Measurements from ENCODE around the gene SH3GL1.

SH3GL1 gene

DNA sequence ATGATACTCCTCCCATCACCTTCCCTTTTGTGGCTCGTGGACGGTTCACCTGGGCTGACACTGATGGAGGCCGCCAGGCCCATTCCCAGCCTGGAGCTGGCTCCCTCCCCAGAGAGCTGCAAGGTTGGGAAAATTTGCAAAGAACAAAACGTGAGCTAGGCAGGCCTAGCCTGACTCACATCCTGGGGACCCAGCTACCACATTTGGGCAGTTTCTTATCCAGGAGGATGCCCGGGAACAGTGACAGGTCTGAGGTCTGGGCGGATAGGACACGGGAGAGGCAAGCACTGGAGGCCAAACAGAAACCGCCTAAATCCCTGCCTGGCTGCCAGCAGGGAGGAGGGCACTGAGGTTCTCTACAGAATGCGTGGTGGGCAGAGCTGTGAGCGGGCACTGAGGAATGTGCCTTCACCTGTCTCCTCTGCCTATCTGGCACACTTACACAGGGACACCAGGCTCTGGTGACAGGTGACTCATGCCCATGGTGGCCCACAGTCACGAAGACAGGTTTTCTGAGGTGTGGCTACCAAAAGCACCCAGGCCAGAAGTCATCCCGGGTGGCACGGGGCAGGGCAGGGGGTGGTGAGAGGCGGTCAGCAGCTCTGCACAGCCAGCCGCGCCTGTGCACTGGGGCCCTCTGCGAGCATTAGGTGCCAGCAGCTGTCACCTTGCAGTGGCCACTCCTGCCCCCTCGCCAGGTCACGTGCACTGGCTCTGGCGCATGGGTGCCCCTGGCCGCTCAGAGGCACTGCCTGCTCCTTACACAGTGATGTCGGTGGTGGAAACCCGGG is 23.2 kb downstream of the SH3GL1 start:
- peak overlapping the region; percentile 16 for H3K9ac ChIP-seq (ENCODE audit: low read depth, low read length)
- peaks cover 82% of the 10 kb centered on the region for H3K4me1 ChIP-seq (ENCODE audit: control insufficient read depth, insufficient read depth, low read length)
- no peak overlapping the region for H3K4me3 ChIP-seq (ENCODE audit: low read length)

DNA sequence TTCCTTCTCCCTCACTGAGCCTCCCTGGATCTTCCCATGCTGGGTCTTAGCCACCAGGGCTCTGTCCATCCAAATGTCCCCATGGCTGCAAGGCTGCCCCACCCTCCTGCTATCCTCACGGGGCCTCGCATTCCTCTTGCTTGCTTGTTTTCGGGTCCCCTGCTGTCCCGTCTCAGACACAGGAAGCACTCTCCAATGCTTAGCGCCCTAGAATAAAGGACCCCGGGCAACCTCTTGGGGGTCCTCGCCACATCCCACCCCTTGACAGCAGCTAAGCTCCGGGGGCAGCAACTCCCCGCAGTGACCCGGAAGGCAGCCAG is 23.7 kb downstream of the SH3GL1 start:
- peaks cover 88% of the 10 kb centered on the region for H3K4me1 ChIP-seq (ENCODE audit: control insufficient read depth, insufficient read depth, low read length)
- H3K9ac ChIP-seq (ENCODE audit: low read depth, low read length), result peak overlapping the region; percentile 16
- no peaks in the 10 kb centered on the region for H3K27me3 ChIP-seq (ENCODE audit: control insufficient read depth, insufficient read depth, low read length)
- H3K36me3 ChIP-seq (ENCODE audit: insufficient read depth, low read length), result peaks cover 10% of the 10 kb centered on the region
- H3K4me3 ChIP-seq (ENCODE audit: low read length), result no peak overlapping the region
- peak overlapping the region; percentile 41 for H3K4me2 ChIP-seq (ENCODE audit: low read length)
- no peaks in the 10 kb centered on the region for H3K9me3 ChIP-seq (replicated peaks; ENCODE audit: low read length)

More for the DNA sequence above, 23.2 kb downstream of the SH3GL1 start:
- H3K9me3 ChIP-seq (replicated peaks; ENCODE audit: low read length), result no peaks in the 10 kb centered on the region
- H3K27me3 ChIP-seq (ENCODE audit: control insufficient read depth, insufficient read depth, low read length), result no peaks in the 10 kb centered on the region
- peak overlapping the region; percentile 41 for H3K4me2 ChIP-seq (ENCODE audit: low read length)
- peaks cover 10% of the 10 kb centered on the region for H3K36me3 ChIP-seq (ENCODE audit: insufficient read depth, low read length)

DNA sequence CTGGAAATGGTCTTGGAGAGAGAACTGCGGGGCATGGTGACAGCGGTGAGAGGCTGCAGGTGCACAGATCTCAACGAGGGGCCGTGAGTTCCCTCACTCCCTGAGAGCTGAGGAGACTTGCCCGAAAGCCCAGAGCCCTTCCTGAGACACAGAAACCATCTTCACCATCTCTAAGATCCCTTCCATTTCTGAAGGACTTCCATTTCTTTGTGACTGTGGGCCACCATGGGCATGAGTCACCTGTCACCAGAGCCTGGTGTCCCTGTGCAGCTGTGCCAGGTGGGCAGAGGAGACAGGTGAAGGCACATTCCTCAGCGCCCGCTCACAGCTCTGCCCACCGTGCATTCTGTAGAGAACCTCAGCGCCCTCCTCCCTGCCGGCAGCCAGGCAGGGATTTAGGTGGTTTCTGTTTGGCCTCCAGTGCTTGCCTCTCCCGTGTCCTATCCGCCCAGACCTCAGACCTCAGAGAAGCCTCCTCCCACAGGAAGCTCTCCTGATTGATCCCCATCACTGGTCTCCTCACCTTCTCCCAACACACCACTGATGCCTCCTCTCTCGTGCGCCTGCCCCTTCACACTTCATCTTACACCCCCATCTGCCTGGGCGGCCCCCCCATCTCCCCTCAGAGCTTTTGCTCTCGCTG is 24.2 kb downstream of the SH3GL1 start:
- H3K4me1 ChIP-seq (ENCODE audit: control insufficient read depth, insufficient read depth, low read length), result peaks cover 93% of the 10 kb centered on the region
- H3K27me3 ChIP-seq (ENCODE audit: control insufficient read depth, insufficient read depth, low read length), result no peaks in the 10 kb centered on the region
- peak overlapping the region; percentile 16 for H3K9ac ChIP-seq (ENCODE audit: low read depth, low read length)
- no peaks in the 10 kb centered on the region for H3K9me3 ChIP-seq (replicated peaks; ENCODE audit: low read length)
- peaks cover 10% of the 10 kb centered on the region for H3K36me3 ChIP-seq (ENCODE audit: insufficient read depth, low read length)
- no peak overlapping the region for H3K4me3 ChIP-seq (ENCODE audit: low read length)
- H3K4me2 ChIP-seq (ENCODE audit: low read length), result peak overlapping the region; percentile 77

DNA sequence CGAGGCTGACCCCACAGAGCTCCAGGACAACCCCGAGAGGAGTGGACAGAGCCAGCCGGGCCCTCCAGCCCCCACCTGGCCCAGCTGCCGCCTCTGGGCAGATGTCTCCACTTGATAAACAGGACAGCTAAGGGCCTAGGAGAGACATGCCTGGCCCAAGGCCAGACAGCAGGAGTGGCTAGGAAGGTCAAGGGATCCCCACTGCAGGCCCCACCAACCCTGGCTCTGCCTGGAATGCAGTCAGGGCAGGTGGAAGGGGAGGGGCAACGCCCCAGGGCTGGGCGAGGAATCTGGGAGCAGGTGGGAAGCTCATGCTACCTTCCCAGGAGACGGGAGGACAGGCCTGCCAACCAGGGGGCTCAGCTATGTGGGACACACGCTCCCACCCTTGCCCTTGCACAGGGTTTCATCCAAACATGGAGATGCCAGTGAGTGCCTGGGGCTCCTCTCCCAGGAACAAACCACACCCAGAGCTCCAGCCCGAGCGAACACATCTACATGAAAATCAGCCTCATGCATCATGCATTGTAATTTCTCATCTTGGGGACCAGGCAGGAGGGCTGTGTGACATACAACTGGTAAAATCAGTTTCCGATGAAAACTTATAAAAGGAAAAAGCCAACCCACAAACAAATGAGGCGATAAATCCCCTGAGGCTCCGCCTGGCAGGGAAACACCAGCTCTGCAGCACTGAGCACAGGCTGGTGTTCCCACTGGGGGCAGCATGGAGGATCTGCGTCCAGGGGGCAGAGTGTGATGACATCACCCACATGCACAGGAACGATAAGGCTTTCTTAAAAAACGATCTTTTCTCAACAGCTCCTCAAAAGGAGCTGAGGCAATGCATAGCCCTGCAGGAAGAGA is 25.0 kb downstream of the SH3GL1 start:
- H3K27me3 ChIP-seq (ENCODE audit: control insufficient read depth, insufficient read depth, low read length), result no peaks in the 10 kb centered on the region
- peaks cover 10% of the 10 kb centered on the region for H3K36me3 ChIP-seq (ENCODE audit: insufficient read depth, low read length)
- H3K9me3 ChIP-seq (replicated peaks; ENCODE audit: low read length), result no peaks in the 10 kb centered on the region
- peak overlapping the region; percentile 77 for H3K4me2 ChIP-seq (ENCODE audit: low read length)
- H3K9ac ChIP-seq (ENCODE audit: low read depth, low read length), result peak overlapping the region; percentile 78
- H3K4me3 ChIP-seq (ENCODE audit: low read length), result peak overlapping the region; percentile 50
- peaks cover 97% of the 10 kb centered on the region for H3K4me1 ChIP-seq (ENCODE audit: control insufficient read depth, insufficient read depth, low read length)

DNA sequence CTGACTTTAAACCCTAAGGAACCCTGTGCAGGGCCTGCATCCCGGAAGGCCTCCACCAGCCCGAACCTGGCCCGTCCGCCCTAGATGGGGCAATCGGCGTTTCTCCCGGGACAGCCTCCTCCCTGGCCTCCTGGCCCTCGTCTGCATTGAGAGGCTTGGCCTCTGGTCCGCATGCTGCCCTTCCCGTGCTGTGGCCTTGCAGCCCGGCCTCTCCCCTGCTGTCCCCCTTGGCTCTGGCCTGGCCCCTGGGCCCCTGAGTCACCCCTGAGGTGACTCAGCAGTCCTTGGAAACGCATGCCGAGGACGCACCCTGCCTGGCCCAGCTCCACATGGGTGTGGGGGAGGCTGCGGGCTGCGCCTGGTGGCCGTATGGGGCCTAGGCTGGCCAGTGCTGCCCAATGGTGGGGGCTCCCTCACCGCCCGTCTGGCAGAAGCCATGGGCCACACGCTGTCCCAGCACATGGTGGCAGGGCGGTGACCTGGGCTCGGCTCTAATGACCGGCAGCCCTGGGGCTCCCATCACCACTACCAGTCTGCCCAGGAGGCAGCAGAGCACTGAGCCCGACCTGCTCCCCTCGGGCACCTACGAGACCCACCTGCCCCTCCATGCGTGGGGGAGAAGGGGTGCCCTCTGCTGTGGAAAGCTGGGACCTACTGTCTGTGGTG is 25.7 kb downstream of the SH3GL1 start:
- peaks cover 10% of the 10 kb centered on the region for H3K36me3 ChIP-seq (ENCODE audit: insufficient read depth, low read length)
- peaks cover 97% of the 10 kb centered on the region for H3K4me1 ChIP-seq (ENCODE audit: control insufficient read depth, insufficient read depth, low read length)
- H3K9me3 ChIP-seq (replicated peaks; ENCODE audit: low read length), result no peaks in the 10 kb centered on the region
- peak overlapping the region; percentile 77 for H3K4me2 ChIP-seq (ENCODE audit: low read length)
- H3K4me3 ChIP-seq (ENCODE audit: low read length), result peak overlapping the region; percentile 50
- H3K27me3 ChIP-seq (ENCODE audit: control insufficient read depth, insufficient read depth, low read length), result no peaks in the 10 kb centered on the region
- H3K9ac ChIP-seq (ENCODE audit: low read depth, low read length), result peak overlapping the region; percentile 78

DNA sequence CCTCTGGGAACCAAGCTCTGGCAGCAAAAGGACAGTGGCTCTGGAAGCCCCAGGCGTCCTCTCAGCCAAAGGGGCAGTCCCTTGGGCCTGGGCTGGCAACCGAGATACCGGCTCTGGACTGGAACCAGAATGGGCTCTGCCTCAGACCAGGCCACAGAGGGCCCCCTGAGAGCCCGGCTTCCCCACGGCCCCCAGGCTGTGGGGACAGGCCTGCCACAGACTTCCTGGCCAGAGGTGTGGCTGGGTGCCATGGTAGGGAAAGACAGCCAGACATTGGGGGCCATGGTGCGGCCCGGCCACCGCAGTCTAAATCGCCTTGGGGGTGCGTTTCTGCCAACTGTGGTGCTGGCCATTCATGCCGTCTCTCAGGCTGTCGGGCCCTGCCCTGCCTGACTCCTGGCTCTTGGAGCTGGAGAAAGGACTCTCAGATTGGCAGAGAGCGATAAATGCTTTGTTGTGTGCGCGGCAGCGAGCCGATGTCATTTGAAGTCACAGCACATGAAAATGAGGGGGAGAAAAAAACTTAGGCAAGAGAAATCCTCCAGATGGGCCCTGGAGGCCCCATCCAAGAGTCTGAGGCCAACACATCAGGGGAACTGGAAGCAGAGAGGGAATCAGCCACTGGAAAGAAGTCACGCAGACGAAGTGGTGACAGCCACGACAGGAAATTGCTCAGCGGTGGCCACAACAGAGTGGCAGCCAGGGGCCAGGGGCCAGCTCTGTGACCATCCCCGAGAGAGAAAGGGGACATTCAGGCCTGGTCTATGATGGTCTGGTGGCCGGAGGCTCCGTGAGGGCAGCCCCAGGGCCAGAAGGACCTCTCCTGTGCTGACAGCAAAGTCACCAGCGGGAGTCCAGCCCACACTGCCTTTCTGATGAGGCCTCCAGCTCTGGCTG is 26.5 kb downstream of the SH3GL1 start:
- Histone ChIP-seq H3K36me3 (ENCODE audit: insufficient read depth, low read length) (peaks cover 10% of the 10 kb centered on the region), H3K4me3 (ENCODE audit: low read length) (peak overlapping the region; percentile 36), H3K4me2 (ENCODE audit: low read length) (peak overlapping the region; percentile 77), H3K9me3 (replicated peaks; ENCODE audit: low read length) (no peaks in the 10 kb centered on the region), H3K4me1 (ENCODE audit: control insufficient read depth, insufficient read depth, low read length) (peaks cover 97% of the 10 kb centered on the region), H3K9ac (ENCODE audit: low read depth, low read length) (peak overlapping the region; percentile 78), H3K27me3 (ENCODE audit: control insufficient read depth, insufficient read depth, low read length) (no peaks in the 10 kb centered on the region)

DNA sequence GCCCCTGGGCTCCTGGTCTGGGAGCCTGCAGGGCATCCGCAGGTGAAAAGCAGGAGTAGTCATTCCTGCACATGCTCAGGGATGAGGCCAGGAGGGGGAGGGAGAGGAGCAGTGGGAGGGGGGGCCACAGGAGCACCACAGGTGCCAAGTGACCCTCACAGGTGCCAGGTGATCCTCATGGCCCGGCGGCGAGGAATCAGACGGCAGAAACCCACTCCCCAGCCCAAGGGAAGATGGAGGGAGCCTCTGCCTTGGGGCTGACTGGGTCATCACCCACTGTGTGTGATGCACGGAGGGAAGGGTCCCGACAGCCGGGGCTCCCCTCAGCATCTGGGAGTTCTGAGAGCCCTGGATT is 27.4 kb downstream of the SH3GL1 start:
- peaks cover 100% of the 10 kb centered on the region for H3K4me1 ChIP-seq (ENCODE audit: control insufficient read depth, insufficient read depth, low read length)
- no peak overlapping the region for H3K4me2 ChIP-seq (ENCODE audit: low read length)
- no peaks in the 10 kb centered on the region for H3K27me3 ChIP-seq (ENCODE audit: control insufficient read depth, insufficient read depth, low read length)
- peak overlapping the region; percentile 78 for H3K9ac ChIP-seq (ENCODE audit: low read depth, low read length)
- peaks cover 13% of the 10 kb centered on the region for H3K36me3 ChIP-seq (ENCODE audit: insufficient read depth, low read length)
- no peaks in the 10 kb centered on the region for H3K9me3 ChIP-seq (replicated peaks; ENCODE audit: low read length)
- H3K4me3 ChIP-seq (ENCODE audit: low read length), result no peak overlapping the region

DNA sequence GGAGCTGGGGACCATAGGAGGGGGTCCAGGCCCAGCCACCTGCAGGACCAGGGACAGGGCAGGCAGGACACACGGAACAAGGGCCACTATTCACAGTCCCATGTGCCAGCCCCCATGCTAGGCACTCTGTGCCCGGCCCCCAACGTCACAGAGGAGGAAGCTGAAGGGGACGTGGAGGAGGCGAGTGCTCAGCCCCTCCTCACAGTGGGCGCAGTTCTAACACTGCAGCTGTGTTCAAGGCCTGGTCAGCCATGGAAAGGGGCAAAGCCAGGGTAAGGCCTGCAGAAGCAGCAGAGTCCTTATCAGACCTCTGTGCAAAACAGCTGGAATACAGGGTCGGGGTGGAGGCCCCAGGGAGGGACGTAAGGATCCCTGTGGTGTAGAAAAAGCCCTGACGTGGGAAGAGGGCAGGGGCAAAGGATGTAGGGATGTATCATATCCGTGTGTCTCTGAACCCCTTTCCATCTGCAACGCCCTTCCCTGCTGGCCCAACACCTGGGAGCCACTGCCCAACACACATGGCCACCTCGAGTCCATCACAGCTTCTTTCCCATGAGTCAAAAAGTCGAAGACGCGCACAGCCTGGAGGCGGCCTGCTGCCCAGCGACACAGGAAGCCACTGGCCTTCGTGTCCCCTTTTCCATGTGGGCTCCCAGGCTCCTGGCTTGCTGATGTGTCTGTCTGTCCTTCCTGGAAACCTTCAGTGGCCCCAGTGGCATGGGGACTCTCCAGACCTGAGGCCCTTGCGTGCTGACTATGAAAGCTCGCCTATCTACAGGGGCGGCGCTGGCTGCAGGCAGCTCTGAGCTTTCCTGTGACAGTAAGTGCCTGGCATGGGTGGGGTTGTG is 28.0 kb downstream of the SH3GL1 start:
- H3K9ac ChIP-seq (ENCODE audit: low read depth, low read length), result peak overlapping the region; percentile 78
- H3K4me1 ChIP-seq (ENCODE audit: control insufficient read depth, insufficient read depth, low read length), result peaks cover 100% of the 10 kb centered on the region
- no peak overlapping the region for H3K4me2 ChIP-seq (ENCODE audit: low read length)
- H3K36me3 ChIP-seq (ENCODE audit: insufficient read depth, low read length), result peaks cover 19% of the 10 kb centered on the region
- H3K9me3 ChIP-seq (replicated peaks; ENCODE audit: low read length), result no peaks in the 10 kb centered on the region
- H3K4me3 ChIP-seq (ENCODE audit: low read length), result no peak overlapping the region
- H3K27me3 ChIP-seq (ENCODE audit: control insufficient read depth, insufficient read depth, low read length), result no peaks in the 10 kb centered on the region

DNA sequence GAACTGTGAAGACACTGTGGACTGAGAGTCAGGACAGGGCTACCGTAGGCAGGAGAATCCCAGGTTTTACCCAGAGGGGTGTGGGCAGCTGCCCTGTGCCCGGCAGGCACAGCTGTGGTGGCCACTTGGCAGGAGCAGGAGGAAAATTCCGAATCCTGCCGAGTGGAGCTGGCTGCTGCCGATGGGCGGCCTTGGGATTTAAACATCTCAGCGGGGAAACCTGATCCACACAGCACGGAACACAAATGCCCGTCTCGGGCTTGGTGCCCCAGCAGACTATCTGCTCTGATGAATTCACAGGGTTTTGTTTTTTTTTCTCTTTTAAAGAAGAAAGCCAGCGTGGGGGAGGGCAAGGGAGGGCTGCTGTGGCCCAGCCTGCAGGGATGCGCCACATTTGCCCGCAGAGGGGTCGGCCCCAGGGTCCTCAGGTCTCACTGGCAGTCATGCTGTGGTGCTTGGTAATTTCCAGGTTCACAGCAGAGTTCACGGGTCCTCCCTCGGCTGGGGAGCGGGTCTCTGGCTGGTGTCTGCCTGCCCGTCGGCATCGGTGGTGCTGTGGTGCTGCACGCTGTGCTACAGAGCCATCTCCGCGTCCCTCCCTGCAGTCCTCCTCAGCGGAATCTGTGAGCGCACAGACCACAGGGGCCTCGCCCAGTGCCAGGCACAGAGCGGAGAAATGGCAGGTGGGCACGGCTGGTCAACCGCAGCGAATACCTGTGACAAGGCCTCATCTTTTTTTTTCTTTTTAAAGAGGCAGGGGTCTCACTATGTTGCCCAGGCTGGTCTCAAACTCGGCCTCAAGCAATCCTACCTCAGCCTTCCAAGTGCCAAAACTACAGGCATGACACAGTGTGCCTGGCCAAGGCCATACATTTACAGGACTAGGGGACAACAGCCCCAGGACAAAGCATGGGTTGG is 28.8 kb downstream of the SH3GL1 start:
- no peaks in the 10 kb centered on the region for H3K9me3 ChIP-seq (replicated peaks; ENCODE audit: low read length)
- H3K9ac ChIP-seq (ENCODE audit: low read depth, low read length), result peak overlapping the region; percentile 38
- H3K4me3 ChIP-seq (ENCODE audit: low read length), result peak overlapping the region; percentile 32
- H3K36me3 ChIP-seq (ENCODE audit: insufficient read depth, low read length), result peaks cover 26% of the 10 kb centered on the region
- H3K4me1 ChIP-seq (ENCODE audit: control insufficient read depth, insufficient read depth, low read length), result peaks cover 91% of the 10 kb centered on the region
- H3K4me2 ChIP-seq (ENCODE audit: low read length), result peak overlapping the region; percentile 61
- no peaks in the 10 kb centered on the region for H3K27me3 ChIP-seq (ENCODE audit: control insufficient read depth, insufficient read depth, low read length)
